Mucosa of descending colon (tissue), 3 donors: Measurements from ENCODE around the gene KIF26A. TPM values are rescaled to one million over a fixed set of nuclear protein-coding genes. Genes with fewer than 3 reads are reported as not detected.
A peak's percentile ranks its signal among the peaks of the same experiment; 100 is the strongest.

Source experiments
- ATAC-seq: fragments of 200-7000 bp; cut with Tn5 transposase; one replicate; pipeline ENCODE4 v1.9.1; 2020; ENCODE audit warnings: mild to moderate bottlenecking, moderate library complexity
- DNase-seq, 3 donors: peaks; one replicate each; pipeline ENCODE4 v3.0.0-alpha.2; 2020
- H3K36me3 ChIP-seq: fragments of 200-600 bp; one replicate; pipeline ENCODE4 v1.8.0; 2021; ENCODE audit warnings: low read depth, mild to moderate bottlenecking
- H3K4me1 ChIP-seq: fragments of 200-600 bp; one replicate; pipeline ENCODE4 v1.8.0; 2021; ENCODE audit warnings: low read depth, mild to moderate bottlenecking
- H3K4me3 ChIP-seq: fragments of 200-600 bp; one replicate; pipeline ENCODE4 v1.8.0; 2021; ENCODE audit warnings: mild to moderate bottlenecking
- H3K9me3 ChIP-seq: fragments of 200-600 bp; one replicate; pipeline ENCODE4 v1.8.0; 2021; ENCODE audit warnings: mild to moderate bottlenecking
- CTCF ChIP-seq: fragments of 200-600 bp; IDR thresholded peaks from one replicate; pipeline ENCODE4 v1.8.0; 2022; ENCODE audit warnings: antibody characterized with exemption, mild to moderate bottlenecking
- intact Hi-C, 2 donors: fragments of 100-400 bp; cut with DNase I in 1 of 2; cut with micrococcal nuclease in 1 of 2; formaldehyde crosslinking; loops; one replicate each; pipeline versions ENCODE4 v1.11.0 to v1.11.1; 2022; cut with DNase I, micrococcal nuclease
- total RNA-seq, 3 donors: library from RNA; stranded (reverse); fragmentation: NEBNext Ultra II Directional in 2 of 3; extraction: Animal tissue kit (Norgen Biotek cat#: 25700) in 2 of 3; gene quantifications; one replicate each; pipeline versions ENCODE4 v1.2.1 to v1.2.4, GENCODE V29; 2021 to 2023
- donor health status: DM: no; HTN: no; CAD: no; lungs with moderate emphysema.
- donor health status: DM: no; HTN: no; CAD: no.
- donor health status: DM: no; HTN: yes; CAD: no.

The KIF26A gene
- total RNA-seq, 3 donors from 2014 or later: 3.8 to 7.7 (median 6.5) TPM

- TF ChIP-seq CTCF: no peak
Measured at GRCh38 chr14:104220215-104221070, 82.1 kb downstream of the KIF26A start.

GRCh38 chr14:104221071-104221625, 82.8 kb downstream of the KIF26A start:
- intact Hi-C loops: no loop called here
- DNase-seq (peak in 2 of 3 donors; percentile 22 to 46), ATAC-seq (no peak)
- Histone ChIP-seq H3K36me3 (no peaks in the 10 kb centered on the region), H3K4me1 (peaks cover 19% of the 10 kb centered on the region), H3K4me3 (no peak overlapping the region), H3K9me3 (no peaks in the 10 kb centered on the region)
- no peak for TF ChIP-seq CTCF

More at GRCh38 chr14:104220215-104221070, 82.1 kb downstream of the KIF26A start:
- ATAC-seq (no peak), DNase-seq (peak in 2 of 3 donors; percentile 20 to 46)
- no peaks in the 10 kb centered on the region for H3K9me3 ChIP-seq
- intact Hi-C loops: no loop called here
- H3K36me3 ChIP-seq: no peaks in the 10 kb centered on the region
- peaks cover 17% of the 10 kb centered on the region for H3K4me1 ChIP-seq
- no peak overlapping the region for H3K4me3 ChIP-seq

- no peaks in the 10 kb centered on the region for H3K9me3 ChIP-seq
- ATAC-seq (peak; percentile 30), DNase-seq (peak in 2 of 3 donors; percentile 28 to 46)
- no peak for TF ChIP-seq CTCF
- H3K4me3 ChIP-seq: no peak overlapping the region
- H3K4me1 ChIP-seq: peaks cover 26% of the 10 kb centered on the region
- no peaks in the 10 kb centered on the region for H3K36me3 ChIP-seq
- intact Hi-C loops: no loop called here
Measured at GRCh38 chr14:104221636-104222369, 83.4 kb downstream of the KIF26A start.

GRCh38 chr14:104222396-104223036, 84.1 kb downstream of the KIF26A start:
- H3K4me1 ChIP-seq: peaks cover 26% of the 10 kb centered on the region
- ATAC-seq (peak; percentile 24), DNase-seq (peak in 2 of 3 donors; percentile 26 to 27)
- intact Hi-C loops: no loop called here
- no peaks in the 10 kb centered on the region for H3K9me3 ChIP-seq
- TF ChIP-seq CTCF: no peak
- no peaks in the 10 kb centered on the region for H3K36me3 ChIP-seq
- H3K4me3 ChIP-seq: no peak overlapping the region
